Type B pancreatic cell (in vitro differentiated cells): ENCODE measurements around the gene TGFBRAP1. TPM values are rescaled to one million over a fixed set of nuclear protein-coding genes. Genes with fewer than 3 reads are reported as not detected.

Experiments used
- DNase-seq: peaks from one replicate; pipeline ENCODE4 v3.0.0; 2021; ENCODE audit warnings: mixed read lengths; ENCODE audit not compliant: unreplicated experiment; ENCODE audit errors: extremely low spot score
- H3K27ac Mint-ChIP-seq: 2 replicates; pipeline ENCODE4 v1.8.0; 2021; ENCODE audit warnings: mild to moderate bottlenecking, mixed read lengths
- H3K27me3 Mint-ChIP-seq: 2 replicates; pipeline ENCODE4 v1.8.0; 2021; ENCODE audit warnings: mixed read lengths
- H3K36me3 Mint-ChIP-seq: 2 replicates; pipeline ENCODE4 v1.8.0; 2021; ENCODE audit warnings: mixed read lengths
- H3K4me1 Mint-ChIP-seq: one replicate; pipeline ENCODE4 v1.8.0; 2021; ENCODE audit warnings: mixed read lengths; ENCODE audit not compliant: unreplicated experiment
- H3K4me3 Mint-ChIP-seq: 2 replicates; pipeline ENCODE4 v1.8.0; 2021; ENCODE audit warnings: mild to moderate bottlenecking, mixed read lengths
- H3K9me3 Mint-ChIP-seq: 2 replicates; pipeline ENCODE4 v1.8.0; 2021; ENCODE audit warnings: mixed read lengths
- CTCF ChIP-seq: fragments of 200-600 bp; sonication (generic); conservative IDR thresholded peaks from 2 replicates; pipeline ENCODE4 v1.5.0; 2021; ENCODE audit warnings: antibody characterized with exemption, mild to moderate bottlenecking
- total RNA-seq: library from RNA; stranded (reverse); gene quantifications from 2 replicates; pipeline ENCODE4 v1.2.1, GENCODE V29; 2021; ENCODE audit warnings: low replicate concordance

Gene TGFBRAP1
- total RNA-seq, 1 donor from 2014 or later, result 17.5 TPM

DNA sequence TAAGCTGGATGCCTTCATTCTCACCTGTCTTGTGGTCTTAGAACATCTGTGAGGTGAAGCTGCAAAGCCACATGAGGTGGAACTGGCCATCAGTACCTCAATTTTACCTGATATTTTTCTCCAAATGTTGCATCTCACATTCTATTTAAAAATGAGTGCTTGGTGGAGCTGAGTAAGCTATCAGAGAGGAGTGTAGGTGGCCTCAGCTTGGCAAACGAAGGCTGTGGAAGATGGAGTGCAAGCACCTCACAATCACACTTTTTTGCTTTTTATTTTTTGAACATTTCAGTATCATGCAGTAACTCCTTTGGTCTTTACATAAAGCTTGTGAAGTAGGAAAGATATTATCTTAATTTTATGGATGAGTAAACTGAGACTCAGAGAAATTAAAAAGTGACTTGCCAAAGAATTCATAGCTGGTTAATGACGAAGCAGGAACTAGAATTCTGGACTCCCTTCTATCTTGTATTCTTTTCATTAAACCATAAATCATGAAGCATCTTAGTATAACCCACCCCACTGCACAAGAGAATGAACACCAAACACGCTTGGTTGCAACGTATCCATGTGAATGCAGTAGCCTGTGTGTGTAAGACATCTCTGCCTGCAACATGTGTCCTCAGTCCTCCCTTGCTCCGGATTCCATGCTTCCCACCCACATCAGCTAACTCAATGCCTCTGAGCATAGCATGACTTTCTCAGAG is 35.1 kb upstream of the TGFBRAP1 start:
- Mint-ChIP-seq H3K4me1 (peaks cover 1% of the 10 kb centered on the region), H3K27ac (no peak overlapping the region), H3K27me3 (no peaks in the 10 kb centered on the region), H3K4me3 (no peak overlapping the region), H3K9me3 (no peaks in the 10 kb centered on the region), H3K36me3 (peaks cover 29% of the 10 kb centered on the region)
- DNase-seq, result no peak
- TF ChIP-seq CTCF, result no peak

DNA sequence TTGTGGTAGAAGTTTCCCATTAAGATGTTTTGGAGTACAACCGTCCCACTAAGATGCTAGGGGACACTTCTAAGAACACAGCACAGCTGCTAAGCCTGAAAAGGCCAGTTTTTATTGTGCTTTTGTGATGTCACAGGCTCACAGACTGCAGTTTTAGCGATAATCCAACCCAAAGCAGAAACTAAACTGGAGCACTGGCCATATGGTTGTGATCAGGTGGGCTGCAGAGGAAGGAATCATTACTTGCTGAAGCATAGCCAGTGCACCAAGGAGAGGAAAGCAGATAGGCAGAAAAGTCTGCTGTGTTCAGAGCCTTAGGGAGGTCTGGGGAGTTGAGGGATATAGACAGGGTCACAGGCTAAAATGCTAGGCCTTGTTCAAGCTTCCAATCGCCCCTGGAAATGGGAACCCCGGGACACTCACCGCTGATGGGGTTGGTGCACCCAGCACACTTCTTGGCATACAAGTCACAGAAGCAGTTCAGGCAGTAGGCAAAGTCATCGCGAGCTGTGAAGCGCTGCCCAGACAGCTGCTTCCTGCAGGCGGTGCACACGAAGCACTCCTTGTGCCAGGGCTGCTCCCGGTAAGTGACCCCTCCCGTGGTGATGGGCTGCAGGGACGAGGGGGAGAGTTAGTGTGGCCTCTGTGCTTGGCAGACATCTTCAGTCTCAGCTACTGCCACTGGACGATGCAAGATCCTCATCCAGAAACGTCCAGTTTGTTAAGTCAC is 33.5 kb upstream of the TGFBRAP1 start:
- no peak overlapping the region for H3K27ac Mint-ChIP-seq
- no peak for TF ChIP-seq CTCF
- no peaks in the 10 kb centered on the region for H3K27me3 Mint-ChIP-seq
- H3K4me3 Mint-ChIP-seq, result no peak overlapping the region
- H3K36me3 Mint-ChIP-seq, result peaks cover 37% of the 10 kb centered on the region
- peak; percentile 49 for DNase-seq
- no peaks in the 10 kb centered on the region for H3K9me3 Mint-ChIP-seq
- H3K4me1 Mint-ChIP-seq, result no peaks in the 10 kb centered on the region

GRCh38 chr2:105361102-105361889 is 31.8 kb upstream of the TGFBRAP1 start:
- H3K27me3 Mint-ChIP-seq, result no peaks in the 10 kb centered on the region
- peaks cover 42% of the 10 kb centered on the region for H3K36me3 Mint-ChIP-seq
- DNase-seq, result peak; percentile 16
- no peak for TF ChIP-seq CTCF
- no peak overlapping the region for H3K27ac Mint-ChIP-seq
- H3K4me1 Mint-ChIP-seq, result no peaks in the 10 kb centered on the region
- H3K9me3 Mint-ChIP-seq, result no peaks in the 10 kb centered on the region
- H3K4me3 Mint-ChIP-seq, result no peak overlapping the region

DNA sequence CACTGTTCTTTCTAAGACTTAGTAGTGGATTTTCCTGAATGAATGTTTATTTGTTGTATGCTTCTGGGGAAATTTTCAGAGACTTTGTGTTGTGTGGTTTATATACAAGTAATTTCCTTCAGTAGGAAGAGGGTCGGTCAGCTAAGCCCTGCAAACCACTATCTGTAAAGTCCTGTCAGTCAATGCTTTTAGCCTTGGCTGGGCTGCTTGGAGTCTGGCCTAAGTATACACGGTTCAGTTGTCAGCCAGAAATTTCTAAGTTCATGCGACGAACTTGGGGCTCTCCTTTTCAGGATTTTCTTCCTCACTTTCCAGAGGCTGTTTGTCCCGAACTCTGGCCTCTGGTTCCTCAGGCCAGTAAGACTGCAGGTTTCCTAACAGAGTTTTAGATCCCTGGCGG is 29.1 kb upstream of the TGFBRAP1 start:
- TF ChIP-seq CTCF, result no peak
- Mint-ChIP-seq H3K4me1 (no peaks in the 10 kb centered on the region), H3K27me3 (no peaks in the 10 kb centered on the region), H3K9me3 (no peaks in the 10 kb centered on the region), H3K36me3 (peaks cover 43% of the 10 kb centered on the region), H3K27ac (no peak overlapping the region), H3K4me3 (no peak overlapping the region)
- DNase-seq, result no peak

DNA sequence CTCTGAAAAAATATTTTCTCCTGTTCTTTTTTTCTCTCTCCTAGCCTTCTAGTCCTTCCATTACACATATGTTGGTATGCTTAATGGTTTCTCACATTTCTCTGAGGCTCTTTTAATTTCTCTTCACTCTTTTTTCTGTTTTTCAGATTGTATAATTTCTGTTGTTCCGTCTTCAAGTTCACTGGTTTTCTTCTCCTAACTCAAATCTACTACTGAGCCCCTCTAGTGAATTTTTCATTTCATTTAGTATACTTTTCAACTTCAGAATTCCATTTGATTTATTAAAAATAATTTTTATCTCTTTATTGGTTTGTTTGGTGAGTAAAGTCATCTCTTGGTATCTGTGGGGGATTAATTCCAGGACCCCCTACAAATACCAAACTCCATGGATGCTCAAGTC is 27.6 kb upstream of the TGFBRAP1 start:
- no peak for DNase-seq

More for the DNA sequence above, 27.6 kb upstream of the TGFBRAP1 start:
- TF ChIP-seq CTCF, result no peak
- no peak overlapping the region for H3K4me3 Mint-ChIP-seq
- H3K4me1 Mint-ChIP-seq, result no peaks in the 10 kb centered on the region
- H3K9me3 Mint-ChIP-seq, result no peaks in the 10 kb centered on the region
- no peaks in the 10 kb centered on the region for H3K27me3 Mint-ChIP-seq
- no peak overlapping the region for H3K27ac Mint-ChIP-seq
- peaks cover 41% of the 10 kb centered on the region for H3K36me3 Mint-ChIP-seq
